ENCODE results near the gene POU5F1.
"Not testable (repeated sequence)": the region's sequence is repeated elsewhere in the genome, so short reads cannot be mapped to it uniquely, and the experiment has no call there.

The POU5F1 gene

GRCh38 chr6:31194061-31194834, 23.8 kb upstream of the POU5F1 start:
- FAIRE-seq: no peak
- TF ChIP-seq CTCF (IDR thresholded peaks at IDR 0.05; ENCODE audit: insufficient read depth, missing control alignments): no peak

GRCh38 chr6:31193206-31193605, 22.7 kb upstream of the POU5F1 start:
- no peak for FAIRE-seq
- no peak for TF ChIP-seq CTCF (IDR thresholded peaks at IDR 0.05; ENCODE audit: insufficient read depth, missing control alignments)

More at GRCh38 chr6:31194061-31194834, 23.8 kb upstream of the POU5F1 start:
- DNase-seq (ENCODE audit: insufficient read length, low spot score): no peak

GRCh38 chr6:31192431-31193105, 22.1 kb upstream of the POU5F1 start:
- peak; percentile 88 for TF ChIP-seq CTCF (IDR thresholded peaks at IDR 0.05; ENCODE audit: insufficient read depth, missing control alignments)
- not testable (repeated sequence) for DNase-seq (ENCODE audit: insufficient read length, low spot score); FAIRE-seq

More at GRCh38 chr6:31193206-31193605, 22.7 kb upstream of the POU5F1 start:
- DNase-seq (ENCODE audit: insufficient read length, low spot score): no peak

- TF ChIP-seq CTCF (IDR thresholded peaks at IDR 0.05; ENCODE audit: insufficient read depth, missing control alignments): no peak
- FAIRE-seq: no peak
- DNase-seq (ENCODE audit: insufficient read length, low spot score): no peak
These were observed 20.0 kb upstream of the POU5F1 start for GRCh38 chr6:31190488-31190887.

GRCh38 chr6:31189223-31189622, 18.7 kb upstream of the POU5F1 start:
- not testable (repeated sequence) for FAIRE-seq

DNA sequence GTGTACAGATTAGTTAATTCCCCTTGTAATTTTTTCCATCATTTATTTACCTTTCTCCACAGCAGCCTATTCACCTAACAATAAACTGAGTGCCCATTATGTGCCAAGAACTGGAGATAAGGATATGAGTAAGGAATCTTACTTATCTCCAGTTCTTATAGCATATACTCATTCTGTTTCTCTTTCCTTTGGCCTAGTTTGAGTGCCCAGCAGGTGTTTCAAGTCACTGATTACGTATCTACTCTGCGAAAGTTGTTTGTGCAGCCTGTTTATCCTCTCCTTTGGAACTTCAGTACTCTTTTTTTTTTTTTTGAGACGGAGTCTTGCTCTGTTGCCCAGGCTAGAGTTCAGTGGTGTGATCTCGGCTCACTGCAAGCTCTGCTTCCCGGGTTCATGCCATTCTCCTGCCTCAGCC, 17.3 kb upstream of the POU5F1 start:
- FAIRE-seq (no peak), DNase-seq (ENCODE audit: insufficient read length, low spot score) (no peak)
- no peak for TF ChIP-seq CTCF (IDR thresholded peaks at IDR 0.05; ENCODE audit: insufficient read depth, missing control alignments)

More at GRCh38 chr6:31189223-31189622, 18.7 kb upstream of the POU5F1 start:
- not testable (repeated sequence) for DNase-seq (ENCODE audit: insufficient read length, low spot score)

GRCh38 chr6:31186052-31186734, 15.7 kb upstream of the POU5F1 start:
- FAIRE-seq (no peak), DNase-seq (ENCODE audit: insufficient read length, low spot score) (no peak)
- TF ChIP-seq CTCF (IDR thresholded peaks at IDR 0.05; ENCODE audit: insufficient read depth, missing control alignments): no peak

- FAIRE-seq: not testable (repeated sequence)
These were observed 15.2 kb upstream of the POU5F1 start for GRCh38 chr6:31185695-31186051.

GRCh38 chr6:31183859-31184258, 13.4 kb upstream of the POU5F1 start:
- not testable (repeated sequence) for FAIRE-seq; DNase-seq (ENCODE audit: insufficient read length, low spot score)

More at GRCh38 chr6:31185695-31186051, 15.2 kb upstream of the POU5F1 start:
- DNase-seq (ENCODE audit: insufficient read length, low spot score): not testable (repeated sequence)

DNA sequence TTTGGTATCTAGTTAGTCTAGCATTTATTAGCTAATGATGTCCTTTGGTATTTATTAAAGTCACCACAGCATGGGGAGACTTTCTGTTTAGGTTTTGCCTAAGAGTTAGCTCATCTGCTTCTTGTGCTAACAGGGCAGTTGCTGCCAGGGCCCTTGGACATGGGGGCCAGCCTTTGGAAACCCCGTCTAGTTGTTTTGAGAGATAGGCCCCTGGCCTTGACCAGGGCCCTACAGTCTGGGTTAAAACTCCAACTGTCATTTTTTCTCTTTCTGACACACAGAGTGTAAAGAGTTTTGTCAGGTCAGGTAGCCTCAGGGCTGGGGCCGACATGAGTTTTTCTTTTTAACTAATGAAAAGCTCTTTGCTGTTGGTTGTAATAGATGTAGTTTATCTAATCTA, 12.8 kb upstream of the POU5F1 start:
- not testable (repeated sequence) for FAIRE-seq; DNase-seq (ENCODE audit: insufficient read length, low spot score)
